Glutamatergic neuron (in vitro differentiated cells): ENCODE results near the gene PLA2G4A. TPM values are rescaled to one million over a fixed set of nuclear protein-coding genes. Genes with fewer than 3 reads are reported as not detected.
"Not testable (repeated sequence)": the region's sequence is repeated elsewhere in the genome, so short reads cannot be mapped to it uniquely, and the experiment has no call there.

Source experiments
- DNase-seq: peaks from one replicate; pipeline ENCODE4 v3.0.0; 2022
- H3K27ac Mint-ChIP-seq: one replicate; pipeline ENCODE4 v1.8.0; 2020; ENCODE audit warnings: mild to moderate bottlenecking, mixed read lengths, inconsistent platforms; ENCODE audit not compliant: unreplicated experiment
- H3K27me3 Mint-ChIP-seq: one replicate; pipeline ENCODE4 v1.8.0; 2020; ENCODE audit warnings: mild to moderate bottlenecking, moderate library complexity, mixed read lengths, inconsistent platforms; ENCODE audit not compliant: unreplicated experiment
- H3K36me3 Mint-ChIP-seq: one replicate; pipeline ENCODE4 v1.8.0; 2020; ENCODE audit warnings: mild to moderate bottlenecking, mixed read lengths, inconsistent platforms; ENCODE audit not compliant: unreplicated experiment
- H3K4me1 Mint-ChIP-seq: one replicate; pipeline ENCODE4 v1.8.0; 2020; ENCODE audit warnings: mild to moderate bottlenecking, low read depth, mixed read lengths, inconsistent platforms; ENCODE audit not compliant: unreplicated experiment
- H3K4me3 Mint-ChIP-seq: one replicate; pipeline ENCODE4 v1.8.0; 2020; ENCODE audit warnings: mild to moderate bottlenecking, mixed read lengths, inconsistent platforms; ENCODE audit not compliant: unreplicated experiment
- H3K9me3 Mint-ChIP-seq: one replicate; pipeline ENCODE4 v1.8.0; 2020; ENCODE audit warnings: mild to moderate bottlenecking, moderate library complexity, mixed read lengths, inconsistent platforms; ENCODE audit not compliant: unreplicated experiment
- total RNA-seq: library from RNA; stranded (reverse); fragmentation: NEBNext Ultra II Directional; extraction: Animal tissue kit (Norgen Biotek cat#: 25700); gene quantifications from one replicate; pipeline ENCODE4 v1.2.1, GENCODE V29; 2021; ENCODE audit not compliant: unreplicated experiment
- TF ChIP-seq, protein P1 (sequence below): fragments of 200-600 bp; sonication (generic); IDR thresholded peaks from one replicate; pipeline ENCODE4 v1.5.0; 2021; ENCODE audit not compliant: partially characterized antibody, unreplicated experiment

PLA2G4A gene
- total RNA-seq, 1 donor from 2014 or later = not detected

DNA sequence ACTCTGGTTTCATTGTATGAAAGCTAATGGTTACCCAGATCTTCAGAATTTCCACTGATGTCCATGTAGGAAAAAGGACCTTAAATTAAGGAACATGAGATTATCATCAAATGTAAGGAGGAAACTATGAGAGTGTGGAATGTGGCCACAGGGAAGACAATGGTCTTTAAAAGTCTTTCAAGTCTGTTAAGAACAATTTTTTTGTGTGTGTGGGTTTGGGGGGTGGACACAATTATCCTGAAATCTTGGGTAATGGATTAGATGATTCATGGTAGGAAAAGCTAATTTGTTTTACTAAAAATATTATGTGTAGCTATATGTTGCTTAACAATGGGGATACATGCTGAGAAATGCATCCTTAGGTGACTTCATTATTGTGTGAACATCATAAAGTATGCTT lies 72.9 kb downstream of the PLA2G4A start:
- Mint-ChIP-seq H3K4me1 (no peaks in the 10 kb centered on the region), H3K9me3 (no peaks in the 10 kb centered on the region), H3K36me3 (no peaks in the 10 kb centered on the region), H3K27ac (no peak overlapping the region), H3K4me3 (no peak overlapping the region), H3K27me3 (no peaks in the 10 kb centered on the region)
- TF ChIP-seq, protein P1, sequence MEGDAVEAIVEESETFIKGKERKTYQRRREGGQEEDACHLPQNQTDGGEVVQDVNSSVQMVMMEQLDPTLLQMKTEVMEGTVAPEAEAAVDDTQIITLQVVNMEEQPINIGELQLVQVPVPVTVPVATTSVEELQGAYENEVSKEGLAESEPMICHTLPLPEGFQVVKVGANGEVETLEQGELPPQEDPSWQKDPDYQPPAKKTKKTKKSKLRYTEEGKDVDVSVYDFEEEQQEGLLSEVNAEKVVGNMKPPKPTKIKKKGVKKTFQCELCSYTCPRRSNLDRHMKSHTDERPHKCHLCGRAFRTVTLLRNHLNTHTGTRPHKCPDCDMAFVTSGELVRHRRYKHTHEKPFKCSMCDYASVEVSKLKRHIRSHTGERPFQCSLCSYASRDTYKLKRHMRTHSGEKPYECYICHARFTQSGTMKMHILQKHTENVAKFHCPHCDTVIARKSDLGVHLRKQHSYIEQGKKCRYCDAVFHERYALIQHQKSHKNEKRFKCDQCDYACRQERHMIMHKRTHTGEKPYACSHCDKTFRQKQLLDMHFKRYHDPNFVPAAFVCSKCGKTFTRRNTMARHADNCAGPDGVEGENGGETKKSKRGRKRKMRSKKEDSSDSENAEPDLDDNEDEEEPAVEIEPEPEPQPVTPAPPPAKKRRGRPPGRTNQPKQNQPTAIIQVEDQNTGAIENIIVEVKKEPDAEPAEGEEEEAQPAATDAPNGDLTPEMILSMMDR = no peak
- no peak for DNase-seq

DNA sequence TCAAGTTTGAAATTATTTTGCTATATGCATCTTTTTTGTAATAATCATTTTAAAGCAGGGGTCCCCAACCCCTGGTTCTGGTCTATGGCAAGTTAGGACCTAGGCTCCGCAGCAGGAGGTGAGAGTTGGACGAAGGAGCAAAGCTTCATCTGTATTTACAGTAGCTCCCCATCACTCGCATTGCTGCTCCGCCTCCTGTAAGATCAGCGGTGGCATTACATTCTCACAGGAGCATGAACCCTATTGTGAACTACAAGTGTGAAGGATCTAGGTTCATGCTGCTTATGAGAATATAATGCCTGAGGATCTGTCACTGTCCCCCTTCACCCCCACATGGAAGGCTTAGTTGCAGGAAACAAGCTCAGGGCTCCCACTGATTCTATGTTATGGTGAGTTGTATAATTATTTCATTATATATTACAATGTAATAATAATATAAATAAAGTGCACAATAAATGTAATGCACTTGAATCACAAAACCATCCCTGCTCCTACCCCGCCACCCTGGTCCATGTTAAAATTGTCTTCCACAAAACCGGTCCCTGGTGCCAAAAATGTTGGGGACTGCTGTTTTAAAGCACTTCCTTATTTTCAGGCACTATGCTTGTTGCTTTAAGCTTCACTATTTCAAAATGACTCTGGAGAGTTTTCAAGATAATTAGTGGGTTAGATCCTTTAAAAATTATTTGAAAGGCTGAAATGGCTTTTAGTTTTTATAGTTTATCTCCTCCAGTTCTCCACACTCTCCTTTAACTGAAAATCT lies 74.8 kb downstream of the PLA2G4A start:
- Mint-ChIP-seq H3K9me3 (no peaks in the 10 kb centered on the region), H3K4me1 (no peaks in the 10 kb centered on the region), H3K27me3 (no peaks in the 10 kb centered on the region), H3K27ac (no peak overlapping the region), H3K36me3 (no peaks in the 10 kb centered on the region), H3K4me3 (no peak overlapping the region)
- TF ChIP-seq, protein P1 = no peak
- DNase-seq = no peak

DNA sequence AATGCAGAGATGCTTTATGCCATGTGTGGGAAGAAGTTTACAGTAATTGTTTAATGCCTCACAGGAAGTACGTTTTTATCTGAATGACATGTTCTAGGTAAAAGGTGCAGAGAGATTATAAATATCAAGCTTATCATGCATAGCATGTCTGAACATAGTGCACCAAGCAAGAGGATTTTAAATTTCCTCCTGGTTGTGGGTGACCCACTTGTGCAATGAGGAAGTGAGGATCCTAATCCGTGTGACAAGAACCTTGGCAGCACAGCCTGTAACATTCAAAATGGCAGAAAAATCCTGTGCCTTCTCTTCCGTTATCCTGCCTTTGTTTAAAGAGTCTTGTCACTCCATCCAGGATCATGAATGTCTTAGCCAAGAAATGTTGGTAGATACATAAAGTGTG lies 75.6 kb downstream of the PLA2G4A start:
- H3K9me3 Mint-ChIP-seq = no peaks in the 10 kb centered on the region
- H3K27me3 Mint-ChIP-seq = no peaks in the 10 kb centered on the region
- TF ChIP-seq, protein P1 = no peak

DNA sequence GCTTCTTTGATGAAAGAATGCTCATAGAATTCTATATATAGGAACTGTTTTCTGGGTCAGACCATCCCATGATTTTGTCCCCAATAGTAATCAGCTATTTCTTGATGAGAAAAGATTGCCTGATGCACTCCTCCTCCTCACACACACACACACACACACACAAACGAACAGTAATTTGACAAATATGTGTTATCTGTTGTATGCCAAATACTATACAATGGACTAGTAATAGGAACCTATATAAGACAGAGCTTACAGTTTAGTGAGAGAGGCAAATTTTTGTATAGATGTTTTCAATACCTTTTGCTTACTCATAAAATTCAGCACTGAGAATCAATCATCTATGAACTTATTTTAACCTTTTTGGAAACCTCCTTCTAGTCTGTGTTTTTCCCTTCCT lies 76.8 kb downstream of the PLA2G4A start:
- TF ChIP-seq, protein P1 = no peak
- DNase-seq = no peak

More for the DNA sequence above, 75.6 kb downstream of the PLA2G4A start:
- Mint-ChIP-seq H3K36me3 (no peaks in the 10 kb centered on the region), H3K4me1 (no peaks in the 10 kb centered on the region), H3K4me3 (no peak overlapping the region), H3K27ac (no peak overlapping the region)
- no peak for DNase-seq

DNA sequence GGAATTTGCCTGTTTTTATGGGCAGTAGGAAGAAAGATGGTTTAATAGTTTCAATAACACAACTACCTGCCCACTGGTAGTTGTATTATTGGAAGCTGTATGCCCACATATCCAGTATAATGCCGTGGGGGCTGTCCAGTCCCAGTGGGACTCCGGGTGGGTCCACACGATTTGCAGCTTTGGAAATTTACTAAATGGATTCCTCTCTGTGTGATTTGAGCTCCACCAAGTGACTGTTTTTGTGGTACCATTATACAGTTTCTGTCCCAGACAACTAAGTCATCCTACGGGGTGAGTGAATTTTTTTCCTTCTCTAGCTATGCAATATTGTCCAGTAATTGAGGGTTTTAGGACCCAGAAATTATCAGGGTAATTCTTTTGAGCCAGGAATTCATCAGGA lies 86.8 kb downstream of the PLA2G4A start:
- Mint-ChIP-seq H3K27ac (no peak overlapping the region), H3K27me3 (no peaks in the 10 kb centered on the region), H3K4me3 (no peak overlapping the region), H3K4me1 (no peaks in the 10 kb centered on the region), H3K36me3 (no peaks in the 10 kb centered on the region), H3K9me3 (no peaks in the 10 kb centered on the region)
- TF ChIP-seq, protein P1 = no peak
- no peak for DNase-seq

More for the DNA sequence above, 76.8 kb downstream of the PLA2G4A start:
- Mint-ChIP-seq H3K27ac (no peak overlapping the region), H3K4me3 (no peak overlapping the region), H3K27me3 (no peaks in the 10 kb centered on the region), H3K9me3 (no peaks in the 10 kb centered on the region), H3K36me3 (no peaks in the 10 kb centered on the region), H3K4me1 (no peaks in the 10 kb centered on the region)

DNA sequence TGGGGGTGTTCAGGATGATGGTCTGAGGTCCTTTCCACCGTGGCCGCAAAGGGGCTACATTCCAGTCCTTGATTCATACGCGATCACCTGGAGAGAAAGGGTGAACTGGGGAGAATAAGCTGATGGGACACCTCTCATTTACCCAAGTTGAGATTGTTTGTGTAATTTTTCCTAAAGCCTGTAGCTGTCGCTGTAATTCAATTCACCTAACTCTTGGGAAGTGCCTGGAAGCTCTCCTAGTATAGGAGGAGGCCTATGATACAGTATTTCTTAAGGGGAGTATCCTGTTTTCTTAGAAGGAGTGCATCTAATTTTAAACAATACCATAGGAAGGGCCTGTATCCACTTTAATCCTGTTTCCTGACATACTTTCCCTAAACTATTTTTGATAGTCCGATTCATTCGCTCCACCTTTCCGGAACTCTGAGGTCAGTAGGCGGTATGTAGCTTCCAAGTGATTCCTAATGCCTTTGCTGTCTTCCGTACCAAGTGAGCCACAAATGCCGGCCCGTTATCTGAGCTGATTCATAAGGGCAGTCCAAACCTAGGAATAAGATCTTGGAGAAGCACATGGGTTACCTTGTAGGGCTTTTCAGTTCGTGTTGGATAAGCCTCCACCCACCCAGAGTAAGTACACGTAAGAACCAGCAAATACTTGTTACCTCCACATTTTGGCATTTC lies 88.5 kb downstream of the PLA2G4A start:
- not testable (repeated sequence) for H3K27ac Mint-ChIP-seq, H3K36me3 Mint-ChIP-seq, H3K9me3 Mint-ChIP-seq, H3K4me1 Mint-ChIP-seq, H3K4me3 Mint-ChIP-seq, DNase-seq, H3K27me3 Mint-ChIP-seq

DNA sequence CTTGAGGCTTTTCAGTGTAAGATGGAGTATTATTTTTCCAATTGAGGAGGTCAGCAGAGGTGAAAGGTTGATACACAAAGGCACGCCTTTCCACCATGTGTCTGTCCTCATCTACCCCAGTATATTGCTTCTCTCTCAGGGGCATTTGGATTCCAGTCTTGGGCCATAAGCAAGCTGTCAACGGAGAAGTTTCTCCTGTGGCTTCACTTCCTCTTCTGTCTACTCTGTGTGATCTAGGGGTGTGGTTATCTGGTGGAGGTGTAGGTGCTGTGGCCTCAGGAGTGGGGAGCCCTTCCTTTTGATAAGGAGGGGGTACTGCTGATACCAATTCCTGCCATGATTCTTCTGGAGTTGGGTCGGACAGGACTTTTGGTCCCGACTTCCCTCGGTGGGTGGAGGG lies 92.6 kb downstream of the PLA2G4A start:
- H3K4me1 Mint-ChIP-seq, H3K9me3 Mint-ChIP-seq, H3K4me3 Mint-ChIP-seq, H3K27ac Mint-ChIP-seq, H3K36me3 Mint-ChIP-seq, DNase-seq, H3K27me3 Mint-ChIP-seq: not testable (repeated sequence)
